ENCODE measurements around the gene IKZF2.

Gene IKZF2

DNA sequence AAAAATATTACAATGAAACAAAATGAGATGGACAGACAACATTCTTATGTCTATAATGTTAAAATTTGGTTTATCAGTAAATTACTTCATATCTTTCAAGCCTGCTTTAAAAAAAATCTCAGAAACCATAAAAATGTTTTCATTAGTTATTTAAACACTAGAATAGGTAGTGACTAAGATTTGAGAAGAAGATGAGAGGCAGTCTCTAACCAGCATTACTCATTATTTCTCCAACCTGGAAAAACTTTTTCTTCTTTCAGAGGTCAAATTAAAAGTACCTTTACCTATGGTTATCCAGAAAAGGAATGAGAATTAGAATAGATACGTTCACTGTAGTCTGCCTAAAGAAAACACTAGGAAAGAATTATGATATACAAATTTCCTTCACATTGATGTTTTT is 50.3 kb downstream of the IKZF2 start:
- Histone ChIP-seq H3K9me3 (ENCODE audit: control insufficient read depth, insufficient read depth, low read length) (no peaks in the 10 kb centered on the region), H3K4me3 (ENCODE audit: low read length) (no peak overlapping the region), H3K4me1 (ENCODE audit: control insufficient read depth, insufficient read depth, low read length) (no peaks in the 10 kb centered on the region; the same call in 1 of the 2 replicates), H3K36me3 (ENCODE audit: control insufficient read depth, insufficient read depth, low read length) (no peaks in the 10 kb centered on the region), H3K27ac (ENCODE audit: low read length) (no peak overlapping the region), H3K27me3 (ENCODE audit: control insufficient read depth, insufficient read depth, low read length) (no peaks in the 10 kb centered on the region)
- no CpG with 5 or more reads among the region's 1 CpG for WGBS (ENCODE audit: insufficient coverage, insufficient read length)
- no peak for DNase-seq (ENCODE audit: low read depth, low spot score)

DNA sequence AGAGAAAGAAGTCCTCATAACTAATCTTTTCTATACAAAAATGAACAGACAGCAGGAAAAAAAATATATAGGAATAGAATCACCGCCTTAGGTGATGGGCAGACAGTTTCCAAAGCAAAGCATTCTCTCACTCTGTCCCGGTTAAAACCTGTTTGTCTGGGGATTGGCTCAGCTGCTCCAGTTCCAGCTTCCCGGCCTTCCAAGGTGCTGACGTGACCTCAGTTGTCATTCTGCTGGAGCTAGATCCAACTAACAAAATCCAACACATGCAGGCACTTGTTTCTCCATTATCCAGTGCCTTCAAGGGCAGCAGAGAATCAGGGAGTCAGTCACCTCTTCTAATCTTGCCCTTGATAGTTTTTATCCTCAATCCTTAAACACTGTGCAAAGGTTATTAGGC is 52.8 kb downstream of the IKZF2 start:
- Histone ChIP-seq H3K27ac (ENCODE audit: low read length) (no peak overlapping the region), H3K27me3 (ENCODE audit: control insufficient read depth, insufficient read depth, low read length) (no peaks in the 10 kb centered on the region), H3K9me3 (ENCODE audit: control insufficient read depth, insufficient read depth, low read length) (no peaks in the 10 kb centered on the region), H3K36me3 (ENCODE audit: control insufficient read depth, insufficient read depth, low read length) (no peaks in the 10 kb centered on the region), H3K4me3 (ENCODE audit: low read length) (no peak overlapping the region), H3K4me1 (ENCODE audit: control insufficient read depth, insufficient read depth, low read length) (no peaks in the 10 kb centered on the region; the same call in 1 of the 2 replicates)
- no CpG with 5 or more reads among the region's 4 CpGs for WGBS (ENCODE audit: insufficient coverage, insufficient read length)
- DNase-seq (ENCODE audit: low read depth, low spot score): no peak

DNA sequence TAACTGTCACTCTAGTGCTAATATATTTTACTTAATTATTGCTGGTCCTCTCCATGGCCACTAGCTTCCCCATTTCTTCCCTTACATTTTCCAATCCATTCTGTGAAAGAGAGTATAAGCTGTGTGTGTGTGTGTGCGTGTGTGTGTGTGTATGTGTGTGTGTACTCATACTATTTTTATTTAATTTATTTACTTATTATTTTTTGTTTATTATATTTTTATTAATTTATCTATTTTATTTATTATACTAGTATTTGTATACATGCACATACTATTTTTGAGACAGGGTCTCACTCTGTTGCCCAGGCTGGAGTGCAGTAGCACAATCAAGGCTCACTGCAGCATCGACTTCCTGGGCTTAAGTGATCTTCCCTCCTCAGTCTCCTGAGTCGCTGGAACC is 59.6 kb downstream of the IKZF2 start:
- no peak for DNase-seq (ENCODE audit: low read depth, low spot score)
- Histone ChIP-seq H3K9me3 (ENCODE audit: control insufficient read depth, insufficient read depth, low read length) (no peaks in the 10 kb centered on the region), H3K4me1 (ENCODE audit: control insufficient read depth, insufficient read depth, low read length) (no peaks in the 10 kb centered on the region), H3K36me3 (ENCODE audit: control insufficient read depth, insufficient read depth, low read length) (no peaks in the 10 kb centered on the region), H3K27ac (ENCODE audit: low read length) (no peak overlapping the region), H3K27me3 (ENCODE audit: control insufficient read depth, insufficient read depth, low read length) (no peaks in the 10 kb centered on the region), H3K4me3 (ENCODE audit: low read length) (no peak overlapping the region)
- no CpG with 5 or more reads among the region's 3 CpGs for WGBS (ENCODE audit: insufficient coverage, insufficient read length)

- no peak overlapping the region for H3K4me3 ChIP-seq (ENCODE audit: low read length)
- peaks cover 1% of the 10 kb centered on the region; the same call in 1 of the 2 replicates for H3K4me1 ChIP-seq (ENCODE audit: control insufficient read depth, insufficient read depth, low read length)
- no peak for DNase-seq (ENCODE audit: low read depth, low spot score)
- no peaks in the 10 kb centered on the region for H3K9me3 ChIP-seq (ENCODE audit: control insufficient read depth, insufficient read depth, low read length)
- no peak overlapping the region for H3K27ac ChIP-seq (ENCODE audit: low read length)
- H3K36me3 ChIP-seq (ENCODE audit: control insufficient read depth, insufficient read depth, low read length): no peaks in the 10 kb centered on the region
- WGBS (ENCODE audit: insufficient coverage, insufficient read length): no CpG with 5 or more reads among the region's 3 CpGs
- no peaks in the 10 kb centered on the region for H3K27me3 ChIP-seq (ENCODE audit: control insufficient read depth, insufficient read depth, low read length)
Observed at GRCh38 chr2:213090772-213091171, 60.6 kb downstream of the IKZF2 start.

DNA sequence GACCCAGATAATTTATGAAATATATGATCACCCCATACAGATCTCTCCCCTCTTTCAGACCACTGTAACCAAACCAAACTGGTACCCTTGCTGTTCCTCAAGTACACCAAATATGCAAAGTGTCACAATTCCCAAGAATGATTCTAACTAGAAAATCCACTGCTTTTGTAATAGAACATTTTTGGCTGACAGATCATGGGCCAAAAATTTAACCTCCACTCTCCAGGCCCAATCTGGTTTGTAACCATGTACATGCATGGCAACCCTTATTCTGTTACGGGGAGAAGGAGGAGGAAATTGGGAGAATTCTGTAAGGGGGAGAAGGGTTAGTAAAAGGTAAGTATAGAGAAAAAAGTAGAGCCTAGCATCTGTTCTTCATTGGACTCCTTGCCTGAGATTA is 62.0 kb downstream of the IKZF2 start:
- H3K4me1 ChIP-seq (ENCODE audit: control insufficient read depth, insufficient read depth, low read length): peaks cover 1% of the 10 kb centered on the region; the same call in 1 of the 2 replicates
- no peaks in the 10 kb centered on the region for H3K9me3 ChIP-seq (ENCODE audit: control insufficient read depth, insufficient read depth, low read length)
- H3K36me3 ChIP-seq (ENCODE audit: control insufficient read depth, insufficient read depth, low read length): no peaks in the 10 kb centered on the region
- no peak overlapping the region for H3K4me3 ChIP-seq (ENCODE audit: low read length)
- no peaks in the 10 kb centered on the region for H3K27me3 ChIP-seq (ENCODE audit: control insufficient read depth, insufficient read depth, low read length)
- no peak overlapping the region for H3K27ac ChIP-seq (ENCODE audit: low read length)
- DNase-seq (ENCODE audit: low read depth, low spot score): no peak
- WGBS (ENCODE audit: insufficient coverage, insufficient read length): 100% methylated on average over 1 of the region's 1 CpG

- Histone ChIP-seq H3K36me3 (ENCODE audit: control insufficient read depth, insufficient read depth, low read length) (no peaks in the 10 kb centered on the region), H3K4me3 (ENCODE audit: low read length) (no peak overlapping the region), H3K9me3 (ENCODE audit: control insufficient read depth, insufficient read depth, low read length) (no peaks in the 10 kb centered on the region), H3K27me3 (ENCODE audit: control insufficient read depth, insufficient read depth, low read length) (no peaks in the 10 kb centered on the region), H3K4me1 (ENCODE audit: control insufficient read depth, insufficient read depth, low read length) (peaks cover 1% of the 10 kb centered on the region; the same call in 1 of the 2 replicates), H3K27ac (ENCODE audit: low read length) (no peak overlapping the region)
- no peak for DNase-seq (ENCODE audit: low read depth, low spot score)
- no CpG with 5 or more reads among the region's 3 CpGs for WGBS (ENCODE audit: insufficient coverage, insufficient read length)
Observed at GRCh38 chr2:213087040-213087439, 64.4 kb downstream of the IKZF2 start.

DNA sequence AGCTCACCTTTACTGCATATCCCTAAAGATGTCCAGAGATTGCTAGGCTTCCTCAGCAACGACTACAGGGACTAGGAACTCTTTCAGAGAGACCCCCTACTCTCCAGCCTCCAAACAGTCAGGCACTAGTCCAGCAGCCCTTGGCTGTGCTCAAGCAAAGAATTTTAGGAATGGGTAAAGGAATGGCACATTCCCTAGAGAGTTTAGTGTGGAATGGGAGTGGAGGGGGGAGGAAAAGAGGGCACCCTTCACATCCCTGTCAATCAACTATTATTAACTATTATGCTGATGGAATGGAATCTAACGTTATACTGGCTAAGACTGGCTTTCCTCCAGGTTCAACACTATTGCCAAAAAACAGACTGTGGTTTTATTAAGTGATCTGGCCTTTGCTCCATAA is 64.8 kb downstream of the IKZF2 start:
- DNase-seq (ENCODE audit: low read depth, low spot score): peak; percentile 39
- no peaks in the 10 kb centered on the region for H3K9me3 ChIP-seq (ENCODE audit: control insufficient read depth, insufficient read depth, low read length)
- no peaks in the 10 kb centered on the region for H3K27me3 ChIP-seq (ENCODE audit: control insufficient read depth, insufficient read depth, low read length)
- peaks cover 1% of the 10 kb centered on the region; the same call in 1 of the 2 replicates for H3K4me1 ChIP-seq (ENCODE audit: control insufficient read depth, insufficient read depth, low read length)
- H3K4me3 ChIP-seq (ENCODE audit: low read length): no peak overlapping the region
- no peaks in the 10 kb centered on the region for H3K36me3 ChIP-seq (ENCODE audit: control insufficient read depth, insufficient read depth, low read length)
- no peak overlapping the region for H3K27ac ChIP-seq (ENCODE audit: low read length)
- no CpG with 5 or more reads among the region's 2 CpGs for WGBS (ENCODE audit: insufficient coverage, insufficient read length)

- H3K36me3 ChIP-seq (ENCODE audit: control insufficient read depth, insufficient read depth, low read length): no peaks in the 10 kb centered on the region
- H3K4me3 ChIP-seq (ENCODE audit: low read length): no peak overlapping the region
- H3K4me1 ChIP-seq (ENCODE audit: control insufficient read depth, insufficient read depth, low read length): peaks cover 1% of the 10 kb centered on the region; the same call in 1 of the 2 replicates
- H3K27me3 ChIP-seq (ENCODE audit: control insufficient read depth, insufficient read depth, low read length): no peaks in the 10 kb centered on the region
- no peaks in the 10 kb centered on the region for H3K9me3 ChIP-seq (ENCODE audit: control insufficient read depth, insufficient read depth, low read length)
- H3K27ac ChIP-seq (ENCODE audit: low read length): no peak overlapping the region
- DNase-seq (ENCODE audit: low read depth, low spot score): no peak
Observed at GRCh38 chr2:213086050-213086449, 65.4 kb downstream of the IKZF2 start.

- H3K27me3 ChIP-seq (ENCODE audit: control insufficient read depth, insufficient read depth, low read length): no peaks in the 10 kb centered on the region
- H3K4me3 ChIP-seq (ENCODE audit: low read length): no peak overlapping the region
- H3K27ac ChIP-seq (ENCODE audit: low read length): no peak overlapping the region
- WGBS (ENCODE audit: insufficient coverage, insufficient read length): no CpG with 5 or more reads among the region's 4 CpGs
- peaks cover 1% of the 10 kb centered on the region; the same call in 1 of the 2 replicates for H3K4me1 ChIP-seq (ENCODE audit: control insufficient read depth, insufficient read depth, low read length)
- H3K9me3 ChIP-seq (ENCODE audit: control insufficient read depth, insufficient read depth, low read length): no peaks in the 10 kb centered on the region
- no peak for DNase-seq (ENCODE audit: low read depth, low spot score)
- H3K36me3 ChIP-seq (ENCODE audit: control insufficient read depth, insufficient read depth, low read length): no peaks in the 10 kb centered on the region
Observed at GRCh38 chr2:213085538-213085937, 65.9 kb downstream of the IKZF2 start.

DNA sequence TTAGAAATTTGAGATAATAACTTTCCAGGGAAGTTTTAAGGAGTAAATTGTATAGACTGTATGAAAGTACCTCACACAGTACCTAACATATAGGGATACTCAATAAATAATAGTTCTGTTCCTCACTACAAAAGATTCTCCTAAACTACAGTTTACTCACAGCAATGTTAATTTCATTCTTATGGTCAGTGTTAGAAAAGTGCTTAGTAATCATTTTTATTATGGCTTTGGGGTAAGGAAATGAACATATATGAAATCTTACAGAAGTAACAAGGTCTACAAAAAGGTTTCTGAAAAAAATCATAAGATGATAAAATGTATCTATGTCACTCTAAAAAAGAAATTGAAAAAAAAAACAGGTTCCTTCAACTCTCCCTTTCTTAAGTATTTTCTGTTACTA is 67.2 kb downstream of the IKZF2 start:
- Histone ChIP-seq H3K36me3 (ENCODE audit: control insufficient read depth, insufficient read depth, low read length) (no peaks in the 10 kb centered on the region), H3K4me3 (ENCODE audit: low read length) (no peak overlapping the region), H3K27ac (ENCODE audit: low read length) (no peak overlapping the region), H3K9me3 (ENCODE audit: control insufficient read depth, insufficient read depth, low read length) (no peaks in the 10 kb centered on the region), H3K4me1 (ENCODE audit: control insufficient read depth, insufficient read depth, low read length) (peaks cover 1% of the 10 kb centered on the region; the same call in 1 of the 2 replicates), H3K27me3 (ENCODE audit: control insufficient read depth, insufficient read depth, low read length) (no peaks in the 10 kb centered on the region)
- no peak for DNase-seq (ENCODE audit: low read depth, low spot score)

GRCh38 chr2:213080969-213081617 is 70.3 kb downstream of the IKZF2 start:
- H3K36me3 ChIP-seq (ENCODE audit: control insufficient read depth, insufficient read depth, low read length): no peaks in the 10 kb centered on the region
- H3K4me3 ChIP-seq (ENCODE audit: low read length): no peak overlapping the region
- no peaks in the 10 kb centered on the region for H3K27me3 ChIP-seq (ENCODE audit: control insufficient read depth, insufficient read depth, low read length)
- H3K9me3 ChIP-seq (ENCODE audit: control insufficient read depth, insufficient read depth, low read length): no peaks in the 10 kb centered on the region
- H3K27ac ChIP-seq (ENCODE audit: low read length): no peak overlapping the region
- no peaks in the 10 kb centered on the region; the same call in 1 of the 2 replicates for H3K4me1 ChIP-seq (ENCODE audit: control insufficient read depth, insufficient read depth, low read length)
- DNase-seq (ENCODE audit: low read depth, low spot score): no peak
